ENCODE measurements around the gene KLK11. TPM values are rescaled to one million over a fixed set of nuclear protein-coding genes. Genes with fewer than 3 reads are reported as not detected.

KLK11 gene
- total RNA-seq, 1 donor from 2014 or later, result not detected

DNA sequence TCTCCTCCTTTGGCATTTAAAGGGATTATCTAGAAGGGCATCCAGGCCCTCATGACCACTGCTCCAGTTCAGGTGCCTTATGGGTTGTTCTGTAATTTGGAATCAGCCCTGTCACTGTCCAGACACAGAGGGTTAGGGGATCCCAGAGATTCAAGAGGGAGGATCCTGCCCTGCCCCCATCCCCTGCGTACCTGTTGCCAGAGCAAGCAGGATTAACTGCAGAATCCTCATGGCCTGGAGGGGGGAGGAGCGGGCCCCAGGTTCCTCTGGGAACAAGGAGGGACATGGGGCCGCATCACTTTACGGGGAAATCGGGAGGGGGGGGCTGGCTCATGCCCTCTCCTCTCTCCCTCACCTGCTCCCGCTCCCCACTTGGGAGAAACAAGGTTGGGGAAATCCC, 1.0 kb downstream of the KLK11 start:
- H3K27ac Mint-ChIP-seq, result no peak overlapping the region

GRCh38 chr19:51024924-51025323, 1.5 kb downstream of the KLK11 start:
- H3K27ac Mint-ChIP-seq, result no peak overlapping the region
- H3K4me1 Mint-ChIP-seq (ENCODE audit: low read depth), result peaks cover under 1% of the 10 kb centered on the region
- H3K4me3 Mint-ChIP-seq (ENCODE audit: low read depth), result no peak overlapping the region
- H3K36me3 Mint-ChIP-seq (ENCODE audit: low read depth), result no peaks in the 10 kb centered on the region
- no peak for DNase-seq (ENCODE audit: low spot score)
- H3K27me3 Mint-ChIP-seq (ENCODE audit: low read depth), result peaks cover 14% of the 10 kb centered on the region
- intact Hi-C loops (cut with micrococcal nuclease), result no loop called here
- H3K9me3 Mint-ChIP-seq, result no peaks in the 10 kb centered on the region

More for the DNA sequence above, 1.0 kb downstream of the KLK11 start:
- intact Hi-C loops (cut with micrococcal nuclease), result no loop called here
- Mint-ChIP-seq H3K27me3 (ENCODE audit: low read depth) (peaks cover 9% of the 10 kb centered on the region), H3K4me1 (ENCODE audit: low read depth) (no peaks in the 10 kb centered on the region), H3K9me3 (no peaks in the 10 kb centered on the region), H3K36me3 (ENCODE audit: low read depth) (no peaks in the 10 kb centered on the region), H3K4me3 (ENCODE audit: low read depth) (no peak overlapping the region)
- no peak for DNase-seq (ENCODE audit: low spot score)

DNA sequence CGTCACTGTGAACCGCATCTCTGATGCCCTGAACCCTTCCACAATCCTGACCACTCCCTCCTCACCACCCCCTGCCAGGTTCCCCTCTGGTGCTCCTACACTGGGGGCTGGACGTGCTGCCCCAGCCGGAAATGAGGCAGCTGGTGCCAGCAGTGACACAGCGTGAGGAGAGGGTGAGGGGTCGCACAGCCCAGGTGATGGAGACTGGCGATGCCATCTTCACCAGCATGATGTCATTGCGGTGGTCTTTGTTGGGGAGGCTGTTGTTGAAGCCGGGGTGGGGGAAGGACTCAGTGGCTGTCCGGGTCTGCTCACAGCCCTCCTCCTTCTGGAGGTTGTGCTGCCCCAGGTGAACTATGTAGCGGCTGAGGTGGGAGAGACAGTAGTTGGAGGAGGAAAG, 2.5 kb downstream of the KLK11 start:
- intact Hi-C loops (cut with micrococcal nuclease), result no loop called here
- Mint-ChIP-seq H3K36me3 (ENCODE audit: low read depth) (no peaks in the 10 kb centered on the region), H3K4me3 (ENCODE audit: low read depth) (no peak overlapping the region), H3K9me3 (no peaks in the 10 kb centered on the region), H3K27ac (no peak overlapping the region), H3K27me3 (ENCODE audit: low read depth) (peaks cover 23% of the 10 kb centered on the region), H3K4me1 (ENCODE audit: low read depth) (peaks cover 4% of the 10 kb centered on the region)
- no peak for DNase-seq (ENCODE audit: low spot score)

DNA sequence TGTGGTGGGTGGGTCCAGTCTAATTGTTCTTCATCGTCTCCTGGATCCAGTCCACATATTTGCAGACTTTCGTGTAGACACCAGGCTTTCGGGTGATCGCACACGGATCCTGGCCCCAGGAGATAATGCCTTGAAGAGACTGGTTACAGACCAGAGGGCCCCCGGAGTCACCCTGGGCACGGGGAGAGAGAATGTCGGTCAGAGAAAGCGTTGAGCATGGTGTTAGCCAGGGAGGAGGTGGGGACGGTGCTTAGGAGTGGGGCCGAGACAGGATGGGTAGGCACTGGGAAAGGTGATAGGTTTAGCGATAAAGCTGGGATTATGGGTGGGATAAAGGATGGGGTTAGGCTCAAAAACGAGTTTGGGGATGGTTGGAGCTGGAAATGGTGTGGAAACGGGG, 3.9 kb downstream of the KLK11 start:
- no peak overlapping the region for H3K27ac Mint-ChIP-seq
- H3K27me3 Mint-ChIP-seq (ENCODE audit: low read depth), result peaks cover 32% of the 10 kb centered on the region
- intact Hi-C loops (cut with micrococcal nuclease), result no loop called here
- no peaks in the 10 kb centered on the region for H3K9me3 Mint-ChIP-seq
- no peak for DNase-seq (ENCODE audit: low spot score)
- H3K4me3 Mint-ChIP-seq (ENCODE audit: low read depth), result no peak overlapping the region
- no peaks in the 10 kb centered on the region for H3K36me3 Mint-ChIP-seq (ENCODE audit: low read depth)
- peaks cover 4% of the 10 kb centered on the region for H3K4me1 Mint-ChIP-seq (ENCODE audit: low read depth)

DNA sequence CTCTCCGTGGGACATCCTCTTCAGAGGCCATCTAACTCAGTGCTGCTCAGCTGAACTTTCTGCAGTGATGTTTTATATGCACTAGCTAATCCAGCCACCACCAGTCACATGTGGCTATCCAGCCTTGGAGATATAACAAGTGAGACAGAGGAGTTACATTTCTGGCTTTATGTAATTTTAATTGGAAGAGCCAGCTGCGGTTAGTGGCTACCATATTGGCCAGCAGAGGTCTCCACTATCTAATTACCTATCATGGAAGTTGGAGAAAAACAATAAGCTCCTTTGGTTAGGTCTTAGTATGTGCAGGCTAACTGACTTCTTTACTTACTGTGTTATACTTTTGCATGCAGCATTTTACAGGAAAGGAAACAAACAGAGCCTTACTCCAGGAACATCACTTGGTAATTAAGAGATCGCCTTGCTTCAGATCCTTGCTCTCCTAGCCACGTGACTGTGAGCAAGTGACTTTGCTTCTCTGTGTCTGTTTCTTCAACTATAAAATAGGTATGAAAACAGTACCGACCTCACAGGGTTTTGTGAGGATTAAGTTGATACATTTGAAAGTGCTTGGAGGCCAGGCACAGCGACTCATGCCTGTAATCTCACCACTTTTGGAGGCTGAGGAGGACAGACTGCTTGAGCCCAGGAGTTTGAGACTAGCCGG, 5.3 kb downstream of the KLK11 start:
- Mint-ChIP-seq H3K4me1 (ENCODE audit: low read depth) (peaks cover 4% of the 10 kb centered on the region), H3K27me3 (ENCODE audit: low read depth) (peaks cover 41% of the 10 kb centered on the region), H3K36me3 (ENCODE audit: low read depth) (no peaks in the 10 kb centered on the region), H3K27ac (no peak overlapping the region), H3K9me3 (no peaks in the 10 kb centered on the region), H3K4me3 (ENCODE audit: low read depth) (no peak overlapping the region)
- no peak for DNase-seq (ENCODE audit: low spot score)
- intact Hi-C loops (cut with micrococcal nuclease), result no loop called here

- no peak for DNase-seq (ENCODE audit: low spot score)
- H3K4me1 Mint-ChIP-seq (ENCODE audit: low read depth), result peaks cover 6% of the 10 kb centered on the region
- no peaks in the 10 kb centered on the region for H3K9me3 Mint-ChIP-seq
- H3K27ac Mint-ChIP-seq, result no peak within 1 kb of the TSS
- intact Hi-C loops (cut with micrococcal nuclease), result no loop called here
- H3K36me3 Mint-ChIP-seq (ENCODE audit: low read depth), result no peaks in the 10 kb centered on the region
- H3K4me3 Mint-ChIP-seq (ENCODE audit: low read depth), result no peak within 1 kb of the TSS
- peaks cover 48% of the 10 kb centered on the region for H3K27me3 Mint-ChIP-seq (ENCODE audit: low read depth)
Observed at GRCh38 chr19:51019544-51019925, 6.9 kb downstream of the KLK11 start, which contains the start of gene KLK10. KLK10 (minus strand) TSS chr19:51019709; CDS start chr19:51019130, 579 bp downstream.

DNA sequence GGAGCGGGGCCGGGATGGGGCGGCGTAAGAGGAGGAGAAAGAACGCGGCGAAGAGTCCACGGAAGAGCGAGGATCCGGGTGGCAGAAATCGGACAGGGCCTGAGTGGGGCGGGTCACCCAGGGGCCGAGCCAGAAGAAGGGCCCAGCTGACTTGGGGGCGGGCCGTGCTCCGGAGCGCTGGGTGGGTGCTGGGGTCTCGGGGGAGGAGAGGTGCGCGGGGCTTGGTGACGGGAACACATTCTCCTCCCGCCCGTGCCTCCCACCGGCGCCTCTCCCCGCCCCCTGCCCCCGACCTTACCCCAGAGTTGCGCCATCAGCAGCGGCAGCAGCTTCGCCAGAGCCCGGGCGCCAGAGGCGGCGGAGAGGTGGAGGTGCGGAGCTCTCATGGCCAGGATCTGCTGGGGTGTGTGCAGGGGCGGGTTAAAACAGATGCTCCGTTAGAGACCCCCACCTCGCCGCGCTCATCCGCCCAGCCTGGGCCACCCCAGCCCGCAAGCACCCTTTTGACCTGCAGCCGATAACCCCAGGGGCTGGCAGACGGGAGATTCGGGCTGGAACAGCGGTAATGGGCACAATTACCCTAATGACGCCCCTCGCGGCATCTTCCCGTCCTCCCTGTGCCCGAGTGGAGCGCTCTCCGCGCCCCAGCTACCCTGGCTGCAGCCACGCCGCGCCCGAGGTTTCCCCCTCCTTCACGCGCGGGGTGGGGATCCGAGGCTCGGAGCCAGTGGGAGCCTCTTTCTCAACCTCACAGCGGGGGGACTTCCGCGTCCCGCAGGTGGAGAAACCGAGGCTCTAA, 7.5 kb downstream of the KLK11 start:
- intact Hi-C loops (cut with micrococcal nuclease), result no loop called here
- Mint-ChIP-seq H3K27me3 (ENCODE audit: low read depth) (peaks cover 48% of the 10 kb centered on the region), H3K4me1 (ENCODE audit: low read depth) (peaks cover 11% of the 10 kb centered on the region), H3K27ac (no peak overlapping the region), H3K36me3 (ENCODE audit: low read depth) (no peaks in the 10 kb centered on the region), H3K9me3 (no peaks in the 10 kb centered on the region), H3K4me3 (ENCODE audit: low read depth) (no peak overlapping the region)
- no peak for DNase-seq (ENCODE audit: low spot score)

DNA sequence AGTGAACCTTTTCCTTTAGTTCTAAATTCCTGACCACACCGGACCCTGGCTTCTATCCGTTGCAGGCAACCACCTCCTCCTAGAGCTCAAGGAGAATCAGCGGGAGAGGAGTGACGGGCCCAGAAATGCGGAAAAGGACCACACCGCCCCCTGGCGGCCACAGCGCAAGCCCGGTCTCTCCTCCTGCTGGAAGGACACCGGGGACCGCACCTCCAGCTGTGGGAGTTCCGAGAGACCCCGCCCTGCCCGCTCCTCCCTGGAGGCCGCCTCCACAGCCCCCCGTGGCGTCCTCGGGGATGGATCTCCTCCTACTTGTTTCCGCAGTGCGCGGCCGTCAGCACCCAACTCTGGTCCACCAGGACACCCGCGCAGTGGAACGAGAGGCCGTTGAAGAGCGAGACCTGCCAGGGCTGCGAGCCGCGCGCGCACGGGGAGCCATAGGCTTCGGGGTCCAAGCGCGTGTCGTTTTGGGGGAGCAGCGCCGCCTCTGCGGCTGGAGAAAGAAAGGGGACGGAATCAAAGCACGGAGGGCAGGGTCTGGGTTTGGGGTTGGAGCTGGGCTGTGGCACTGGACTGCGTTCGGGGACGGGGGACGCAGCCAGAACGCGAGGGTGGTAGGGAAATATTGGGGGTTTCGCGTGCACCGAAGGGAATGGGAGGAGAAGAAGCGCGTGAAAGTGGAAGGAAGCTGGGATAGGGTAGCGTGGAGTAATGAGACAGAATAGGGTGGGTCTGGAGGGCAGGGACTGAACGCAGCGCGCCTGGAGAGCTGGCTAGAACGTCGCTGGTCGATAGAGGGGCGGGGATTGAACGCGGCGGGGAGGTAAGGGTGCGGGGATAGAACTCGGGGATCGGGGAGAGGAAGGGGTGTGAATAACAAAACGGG, 9.4 kb downstream of the KLK11 start:
- Mint-ChIP-seq H3K27ac (no peak overlapping the region), H3K4me3 (ENCODE audit: low read depth) (no peak overlapping the region), H3K4me1 (ENCODE audit: low read depth) (peaks cover 12% of the 10 kb centered on the region), H3K9me3 (no peaks in the 10 kb centered on the region), H3K36me3 (ENCODE audit: low read depth) (no peaks in the 10 kb centered on the region), H3K27me3 (ENCODE audit: low read depth) (peaks cover 43% of the 10 kb centered on the region)
- intact Hi-C loops (cut with micrococcal nuclease), result no loop called here
- DNase-seq (ENCODE audit: low spot score), result no peak

GRCh38 chr19:51015691-51016267, 10.6 kb downstream of the KLK11 start:
- intact Hi-C loops (cut with micrococcal nuclease), result no loop called here
- no peaks in the 10 kb centered on the region for H3K36me3 Mint-ChIP-seq (ENCODE audit: low read depth)
- H3K4me3 Mint-ChIP-seq (ENCODE audit: low read depth), result no peak overlapping the region
- DNase-seq (ENCODE audit: low spot score), result no peak
- peaks cover 12% of the 10 kb centered on the region for H3K4me1 Mint-ChIP-seq (ENCODE audit: low read depth)
- H3K27me3 Mint-ChIP-seq (ENCODE audit: low read depth), result peaks cover 43% of the 10 kb centered on the region
- H3K27ac Mint-ChIP-seq, result no peak overlapping the region
- H3K9me3 Mint-ChIP-seq, result no peaks in the 10 kb centered on the region

- peaks cover 9% of the 10 kb centered on the region for H3K4me1 Mint-ChIP-seq (ENCODE audit: low read depth)
- H3K4me3 Mint-ChIP-seq (ENCODE audit: low read depth), result no peak overlapping the region
- DNase-seq (ENCODE audit: low spot score), result no peak
- intact Hi-C loops (cut with micrococcal nuclease), result no loop called here
- no peaks in the 10 kb centered on the region for H3K36me3 Mint-ChIP-seq (ENCODE audit: low read depth)
- H3K27ac Mint-ChIP-seq, result no peak overlapping the region
- peaks cover 33% of the 10 kb centered on the region for H3K27me3 Mint-ChIP-seq (ENCODE audit: low read depth)
- no peaks in the 10 kb centered on the region for H3K9me3 Mint-ChIP-seq
Observed at GRCh38 chr19:51014242-51014641, 12.2 kb downstream of the KLK11 start.

GRCh38 chr19:51012661-51013190, 13.7 kb downstream of the KLK11 start:
- intact Hi-C loops (cut with micrococcal nuclease), result no loop called here
- H3K4me3 Mint-ChIP-seq (ENCODE audit: low read depth), result no peak overlapping the region
- DNase-seq (ENCODE audit: low spot score), result no peak
- no peaks in the 10 kb centered on the region for H3K36me3 Mint-ChIP-seq (ENCODE audit: low read depth)
- peaks cover 24% of the 10 kb centered on the region for H3K27me3 Mint-ChIP-seq (ENCODE audit: low read depth)
- peaks cover 9% of the 10 kb centered on the region for H3K4me1 Mint-ChIP-seq (ENCODE audit: low read depth)
- H3K9me3 Mint-ChIP-seq, result no peaks in the 10 kb centered on the region
- no peak overlapping the region for H3K27ac Mint-ChIP-seq

GRCh38 chr19:51010066-51010795, 16.2 kb downstream of the KLK11 start:
- Mint-ChIP-seq H3K36me3 (ENCODE audit: low read depth) (no peaks in the 10 kb centered on the region), H3K4me3 (ENCODE audit: low read depth) (no peak overlapping the region), H3K4me1 (ENCODE audit: low read depth) (peaks cover 9% of the 10 kb centered on the region), H3K9me3 (no peaks in the 10 kb centered on the region), H3K27ac (no peak overlapping the region), H3K27me3 (ENCODE audit: low read depth) (peaks cover 7% of the 10 kb centered on the region)
- no peak for DNase-seq (ENCODE audit: low spot score)
- intact Hi-C loops (cut with micrococcal nuclease), result no loop called here

Measured in activated T-helper 2 cell treated with anti-CD3 and anti-CD28 coated beads, Interferon-gamma antibody, Interleukin-2, Interleukin-4, amounts not matched to agents 10 μg/mL and 5 μg/mL and 100 μg/mL, durations not matched to agents 14 hours and 24 hours and 36 hours (primary cell).